CD4-positive, alpha-beta T cell treated with Interleukin-15 for 1 hour (primary cell): ENCODE measurements around the gene ZFP3.
"Not testable (repeated sequence)": the region's sequence is repeated elsewhere in the genome, so short reads cannot be mapped to it uniquely, and the experiment has no call there.

Experiments used
- DNase-seq: peaks from one replicate; pipeline ENCODE4 v3.0.0-alpha.2; 2020

Gene ZFP3

DNA sequence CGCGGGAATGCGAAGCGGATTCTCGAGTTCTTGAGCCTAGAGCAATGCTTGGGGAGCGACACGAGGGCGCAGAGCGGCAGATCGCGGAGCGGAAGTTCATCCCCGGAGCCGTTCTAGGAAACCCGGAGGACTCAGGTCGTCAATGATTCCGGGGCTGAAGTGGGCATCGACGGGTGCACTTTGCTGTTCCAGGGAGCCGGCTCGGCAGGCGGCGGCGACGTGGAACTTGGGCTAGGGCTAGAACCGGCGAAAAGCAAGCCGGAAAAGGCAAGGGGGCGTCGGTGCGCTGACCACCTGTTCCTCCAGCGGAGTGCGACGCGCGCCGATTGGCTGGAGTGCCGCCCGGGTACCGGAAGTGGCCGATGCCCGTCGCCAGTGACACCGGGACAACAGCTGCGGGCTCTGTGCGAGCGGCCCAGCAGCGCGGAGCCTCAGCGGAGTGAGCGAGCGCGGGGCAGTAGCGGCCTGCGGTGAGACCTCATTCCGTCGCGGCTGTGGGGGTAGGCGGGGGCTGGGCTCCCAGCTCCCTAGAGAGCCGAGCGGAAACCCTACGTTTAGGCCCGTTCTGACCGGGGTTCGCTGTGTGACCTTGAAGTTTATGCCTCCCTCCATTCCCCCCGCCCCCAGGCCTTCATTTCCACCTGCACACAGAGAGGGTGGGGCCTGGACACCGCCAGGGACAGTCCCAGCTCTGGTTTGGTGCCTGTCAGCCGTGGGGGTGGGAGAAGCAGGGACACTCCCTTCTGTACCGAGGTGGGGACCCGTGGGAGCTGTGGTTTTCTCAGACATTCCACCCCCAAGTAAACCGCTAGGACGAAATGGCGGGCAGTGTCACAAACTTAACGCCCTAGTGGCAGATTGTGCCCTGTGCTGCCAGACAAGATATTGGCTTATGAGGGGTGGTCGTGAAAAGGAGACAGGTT lies at the start of gene ZFP3:
ZFP3 (plus strand) TSS at position 362 of the 923 bp plus-strand sequence. CDS start 13,038 bp downstream, outside the sequence.
- DNase-seq = peak; percentile 83

DNA sequence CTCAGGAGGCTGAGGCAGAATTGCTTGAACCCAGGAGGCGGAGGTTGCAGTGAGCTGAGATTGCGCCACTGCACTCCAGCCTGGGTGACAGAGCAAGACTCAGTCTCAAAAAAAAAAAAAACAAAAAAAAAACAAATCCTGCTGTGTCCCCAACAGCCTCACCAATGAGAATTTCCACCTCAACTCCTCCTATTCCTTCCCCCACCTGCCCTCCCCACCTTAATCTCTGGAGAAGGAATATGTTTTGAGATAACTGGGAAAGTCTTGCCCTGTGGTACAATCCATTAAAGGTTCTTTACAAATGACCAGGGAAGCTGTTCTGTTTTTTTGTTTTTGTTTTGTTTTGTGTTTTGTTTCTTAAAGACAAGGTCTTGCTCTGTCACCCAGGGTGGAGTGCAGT lies 48.1 kb upstream of the ZFP3 start:
- not testable (repeated sequence) for DNase-seq

DNA sequence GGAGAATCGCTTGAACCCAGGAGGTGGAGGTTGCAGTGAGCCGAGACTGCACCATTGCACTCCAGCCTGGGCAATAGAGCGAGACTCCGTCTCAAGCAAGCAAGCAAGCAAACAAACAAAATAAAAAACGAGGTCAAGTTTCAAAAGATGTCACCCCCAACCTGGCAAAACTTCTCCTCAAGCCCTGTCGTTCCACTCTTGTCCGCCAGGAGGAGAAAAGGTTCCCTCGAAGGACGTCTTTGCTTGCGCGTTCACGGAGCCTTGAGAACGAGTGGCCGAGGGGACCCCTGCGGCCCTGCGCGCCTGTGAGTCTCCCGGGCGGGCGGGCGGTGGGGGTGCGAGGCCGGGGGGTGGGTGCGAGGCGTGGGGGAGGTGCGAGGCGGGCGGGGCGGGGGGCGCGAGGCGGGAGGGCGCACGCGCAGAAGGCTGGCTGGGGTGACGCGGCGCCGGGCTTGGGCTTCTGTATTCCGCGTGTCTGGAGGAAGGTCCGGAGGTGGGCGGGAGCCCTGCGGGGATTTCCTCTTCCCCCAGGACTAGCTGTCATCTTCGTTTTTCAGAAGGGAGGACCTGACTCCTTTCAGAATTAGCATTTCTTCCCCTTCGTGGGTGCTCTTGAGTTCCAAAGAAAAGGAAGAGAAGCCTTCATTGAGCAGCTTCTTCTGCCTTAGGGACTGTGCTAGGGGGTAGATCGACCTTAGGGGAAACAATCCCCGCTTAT lies 46.7 kb upstream of the ZFP3 start:
- peak; percentile 82 for DNase-seq

DNA sequence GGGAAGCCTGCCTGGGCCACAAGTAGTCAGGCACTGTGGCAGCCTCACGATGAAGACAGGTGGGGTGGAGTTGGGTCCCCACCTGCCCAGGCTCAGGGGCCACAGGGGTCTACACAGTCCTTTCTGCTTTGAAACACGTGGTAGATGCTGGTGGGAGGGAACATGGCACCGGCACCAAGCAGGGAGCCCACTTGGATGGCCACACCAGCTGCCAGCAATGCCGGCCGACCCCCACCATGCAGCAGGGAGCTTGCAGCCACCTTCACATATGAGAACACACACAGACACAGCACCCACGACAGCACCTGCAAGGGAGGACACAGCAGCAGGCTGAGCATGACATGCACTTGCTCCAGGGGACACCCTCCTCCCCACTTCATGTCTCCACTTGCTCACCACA lies 45.4 kb upstream of the ZFP3 start:
- DNase-seq = no peak

DNA sequence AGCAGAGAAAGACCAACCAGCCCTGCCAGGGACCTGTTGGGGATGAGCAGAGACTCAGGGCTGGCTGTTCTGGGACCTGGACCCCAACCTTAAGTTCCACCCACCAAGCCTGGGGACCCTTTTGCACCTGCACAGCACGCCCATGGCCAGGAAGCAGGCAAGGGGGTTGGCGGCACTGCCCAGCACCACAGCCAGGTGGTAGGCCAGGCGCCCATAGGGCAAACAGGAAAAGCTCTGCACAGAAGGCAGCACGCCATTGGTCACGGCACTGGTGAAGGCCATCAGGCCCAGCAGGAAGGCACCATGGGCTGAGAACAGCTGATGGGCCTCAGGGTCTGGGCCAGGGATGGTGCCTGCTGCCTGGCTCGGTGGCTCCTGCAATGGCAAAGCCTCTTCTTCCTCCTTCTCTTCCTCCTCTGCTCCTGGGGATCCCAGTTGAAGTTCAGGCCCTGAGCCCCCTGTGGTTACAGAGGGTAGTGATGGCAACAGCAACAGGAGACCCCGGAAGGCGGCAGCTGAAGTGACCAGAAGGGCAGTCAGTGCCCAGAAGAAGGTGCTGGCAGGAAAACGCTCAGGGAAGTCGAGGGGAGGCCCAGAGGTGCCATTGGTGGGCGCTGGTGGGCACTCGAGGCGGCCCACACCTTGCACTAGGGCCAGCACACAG lies 44.8 kb upstream of the ZFP3 start:
- no peak for DNase-seq

DNA sequence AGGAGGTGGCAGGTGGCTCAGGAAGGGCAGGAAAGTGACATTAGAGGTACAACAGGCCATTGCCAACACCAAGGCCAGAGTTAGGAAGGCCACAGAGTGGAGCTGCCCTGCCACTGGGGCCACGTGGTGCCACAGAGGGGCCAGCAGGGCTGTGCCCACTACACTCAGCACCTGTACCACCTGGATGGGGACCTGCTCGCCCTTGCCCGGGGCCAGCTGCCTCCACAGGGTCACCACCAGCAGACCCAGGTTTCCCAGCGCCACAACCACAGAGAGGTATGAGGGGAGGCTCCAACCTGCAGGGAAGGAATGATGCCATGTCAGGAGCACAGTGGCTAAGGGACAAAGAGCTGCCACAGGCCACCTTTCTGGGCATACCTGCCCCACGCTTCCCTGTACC lies 44.2 kb upstream of the ZFP3 start:
- DNase-seq = no peak

DNA sequence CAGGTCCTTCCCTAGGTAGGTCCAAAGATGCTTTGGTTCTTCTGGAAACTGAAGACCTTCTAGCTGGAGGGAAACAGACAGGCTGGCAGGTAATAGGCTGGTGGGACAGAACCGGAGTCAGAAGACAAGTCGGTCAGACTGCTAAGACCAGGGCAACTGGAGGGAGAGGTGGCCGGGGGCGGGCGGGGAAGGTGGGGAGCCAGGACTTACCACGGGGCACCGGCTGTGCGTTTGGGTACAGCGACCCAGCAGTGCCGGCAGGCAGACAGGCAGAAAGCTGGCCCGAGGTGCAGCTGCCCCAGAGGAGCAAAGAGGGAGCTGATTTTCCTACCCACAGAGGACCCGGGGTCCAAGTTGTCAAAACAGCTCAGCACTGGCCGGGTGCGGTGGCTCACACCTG lies 43.6 kb upstream of the ZFP3 start:
- DNase-seq = no peak

DNA sequence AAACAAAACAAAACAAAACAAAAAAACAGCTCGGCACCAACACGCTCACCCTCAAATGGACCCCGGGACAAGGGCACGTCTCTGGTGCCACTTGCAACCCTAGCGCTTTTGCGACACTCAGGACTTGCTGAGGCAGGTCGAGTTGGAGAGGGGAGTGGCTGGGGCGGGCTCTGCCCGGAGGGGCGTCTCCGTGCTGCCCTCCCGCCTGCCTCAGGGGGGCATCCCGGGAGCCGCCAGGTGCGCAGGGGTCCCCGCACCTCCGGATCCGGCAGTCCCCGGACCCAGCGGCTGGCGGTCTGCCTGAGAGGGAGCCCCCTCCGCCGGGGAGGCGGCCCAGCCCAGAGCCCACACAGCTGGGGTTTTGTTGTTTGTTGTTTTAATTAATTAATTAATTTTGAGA lies 43.0 kb upstream of the ZFP3 start, which contains the start of gene SLC52A1:
SLC52A1 (minus strand) TSS at position 112 of the 400 bp plus-strand sequence. CDS start 820 bp downstream, outside the sequence.
- DNase-seq = no peak

DNA sequence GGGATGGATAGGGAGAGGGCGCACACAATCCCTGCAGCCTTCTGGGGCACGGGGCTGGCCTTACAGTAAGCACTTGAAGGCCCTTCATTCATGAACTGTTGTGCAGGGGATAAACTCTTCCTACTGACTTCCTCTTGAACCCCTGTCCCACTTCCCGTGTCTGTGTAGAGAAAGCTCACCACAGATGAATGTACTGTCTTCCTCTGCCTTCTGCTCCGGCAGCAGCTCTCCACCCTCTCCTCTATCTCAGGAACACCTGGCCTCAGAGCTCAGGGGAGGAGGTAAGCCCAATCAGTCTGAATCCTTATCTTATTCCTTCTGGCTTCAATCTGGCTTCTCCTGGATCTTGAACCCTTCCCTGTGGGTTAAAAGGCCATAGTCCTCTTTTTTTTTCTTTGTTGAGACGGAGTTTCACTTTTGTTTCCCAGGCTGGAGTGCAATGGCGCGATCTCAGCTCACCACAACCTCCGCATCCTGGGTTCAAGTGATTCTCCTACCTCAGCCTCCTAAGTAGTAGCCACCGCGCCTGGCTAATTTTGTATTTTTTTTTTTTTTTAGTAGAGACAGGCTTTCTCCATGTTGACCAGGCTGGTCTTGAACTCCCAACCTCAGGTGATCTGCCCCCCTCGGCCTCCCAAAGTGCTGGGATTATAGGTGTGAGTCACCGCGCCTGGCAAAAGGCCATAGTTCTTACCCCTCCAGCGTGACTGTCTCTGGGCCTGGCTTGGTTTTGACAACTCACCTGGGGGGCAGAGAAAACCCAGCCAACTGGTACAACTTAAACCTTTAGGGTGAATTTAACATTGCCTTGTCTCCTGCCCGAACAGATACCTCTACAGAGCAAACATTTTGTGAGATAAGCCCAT lies 35.9 kb upstream of the ZFP3 start:
- DNase-seq = no peak

DNA sequence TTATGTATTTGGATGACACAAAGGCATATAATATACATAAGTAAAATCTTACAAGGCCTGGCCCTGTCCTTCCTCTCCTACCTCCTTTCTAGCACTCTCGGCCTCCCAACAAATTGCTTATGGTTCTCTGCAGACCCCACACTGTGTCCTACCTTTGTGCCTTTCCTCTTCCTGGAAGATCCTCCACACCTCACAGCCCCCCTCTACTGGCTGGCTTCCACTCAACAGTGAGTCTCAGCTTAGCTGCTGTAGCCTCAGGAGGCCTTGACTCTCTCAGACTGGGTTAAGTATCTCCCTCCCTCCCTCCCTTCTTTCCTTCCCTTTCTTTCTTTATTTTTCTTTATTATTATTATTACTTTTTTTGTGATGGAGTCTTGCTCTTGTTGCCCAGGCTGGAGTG lies 34.7 kb upstream of the ZFP3 start:
- DNase-seq = no peak

DNA sequence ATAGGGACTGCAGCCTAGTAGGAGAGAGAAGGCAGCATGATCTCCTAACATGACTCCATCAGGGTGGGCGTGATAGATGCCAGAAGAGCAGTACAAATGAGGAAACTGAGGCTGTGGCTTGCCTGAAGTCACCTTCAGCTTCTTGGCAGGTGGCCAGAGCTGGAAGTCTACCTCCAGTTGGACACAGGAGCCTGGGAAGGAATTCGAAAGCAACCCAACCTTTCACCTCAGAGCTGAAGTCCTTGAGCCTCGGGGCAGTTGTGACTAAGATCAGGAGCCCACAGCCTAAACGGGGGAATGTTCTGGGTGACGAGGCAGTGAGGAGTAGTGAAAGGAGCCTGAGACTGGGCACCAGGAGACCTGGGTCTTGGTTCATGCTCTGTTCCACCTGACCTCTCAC lies 33.6 kb upstream of the ZFP3 start:
- no peak for DNase-seq

DNA sequence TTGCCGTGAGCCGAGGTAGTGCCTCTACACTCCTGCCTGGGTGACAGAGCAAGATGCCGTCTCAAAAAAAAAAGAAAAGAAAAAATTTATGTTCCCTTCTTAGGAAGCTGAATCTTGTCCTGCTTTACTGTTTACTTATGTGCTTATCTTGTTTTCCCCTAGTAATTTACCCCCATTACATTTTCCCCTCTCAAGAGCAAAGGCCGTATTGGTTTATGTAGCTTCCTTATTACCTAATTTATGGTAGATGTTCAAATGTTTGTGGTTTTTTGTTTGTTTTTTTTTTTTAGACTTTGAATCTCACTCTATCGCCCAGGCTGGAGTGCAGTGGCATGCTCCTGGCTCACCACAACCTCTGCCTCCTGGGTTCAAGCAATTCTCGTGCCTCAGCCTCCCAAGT lies 32.8 kb upstream of the ZFP3 start:
- DNase-seq = no peak

DNA sequence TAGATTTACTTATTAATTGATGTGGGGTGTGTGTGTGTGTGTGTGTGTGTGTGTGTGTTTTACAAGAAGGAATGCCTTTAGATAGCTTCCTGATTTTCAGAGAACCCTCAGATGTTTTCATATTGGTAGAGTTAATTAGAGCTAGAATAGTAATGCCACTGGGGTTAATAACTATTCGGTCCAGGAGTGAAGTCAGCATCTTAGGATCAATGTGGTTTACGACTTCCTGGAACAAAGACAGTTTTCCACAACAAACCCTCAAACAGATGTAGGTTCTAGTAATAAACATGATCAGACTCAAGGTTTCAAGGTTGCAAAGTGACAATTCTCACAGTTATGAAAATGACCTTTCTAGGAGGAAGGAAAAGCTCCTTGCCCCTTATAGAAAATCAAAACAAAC lies 30.8 kb upstream of the ZFP3 start:
- DNase-seq = no peak

DNA sequence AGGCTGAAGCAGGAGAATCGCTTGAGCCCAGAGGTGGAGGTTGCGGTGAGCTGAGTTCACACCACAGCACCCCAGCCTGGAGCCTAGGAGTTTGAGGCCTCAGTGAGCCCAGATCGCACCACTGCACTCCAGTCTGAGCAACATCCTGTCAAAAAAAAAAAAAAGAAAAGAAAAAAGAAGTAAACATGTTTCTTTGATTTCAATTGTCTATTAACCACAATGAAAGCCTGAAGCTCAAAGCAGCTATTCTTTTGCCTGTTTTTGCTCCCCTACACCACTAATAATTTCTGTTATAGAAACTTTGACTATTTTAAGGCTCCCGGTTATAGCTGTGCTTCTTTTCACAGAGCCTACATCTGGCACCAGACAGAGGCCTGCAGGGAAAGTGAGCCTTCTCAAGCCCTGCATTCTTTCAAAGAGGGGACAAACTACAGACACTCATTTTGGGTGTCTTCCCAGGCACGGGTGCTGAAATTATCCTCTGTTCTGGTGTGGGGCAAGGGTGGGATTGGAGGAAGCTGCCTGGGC lies 28.9 kb upstream of the ZFP3 start:
- peak; percentile 84 for DNase-seq

DNA sequence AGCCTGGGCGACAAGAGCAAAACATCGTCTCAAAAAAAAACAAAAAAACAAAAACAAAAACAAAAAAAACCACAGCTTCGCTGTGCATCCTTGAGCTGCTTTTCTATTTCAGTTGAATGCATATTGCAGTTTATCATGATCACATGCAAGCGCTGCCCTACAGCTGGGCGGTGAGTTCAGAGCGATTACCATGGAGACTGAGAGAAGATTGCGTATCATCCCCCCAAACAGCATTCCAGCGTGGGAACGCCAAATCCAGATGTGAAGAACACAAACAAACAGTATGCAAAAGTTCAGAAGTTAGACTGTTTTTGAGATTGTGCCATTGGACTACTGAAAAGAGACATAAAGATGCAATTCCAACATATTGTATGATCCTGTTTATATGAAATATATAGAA lies 28.0 kb upstream of the ZFP3 start:
- no peak for DNase-seq

DNA sequence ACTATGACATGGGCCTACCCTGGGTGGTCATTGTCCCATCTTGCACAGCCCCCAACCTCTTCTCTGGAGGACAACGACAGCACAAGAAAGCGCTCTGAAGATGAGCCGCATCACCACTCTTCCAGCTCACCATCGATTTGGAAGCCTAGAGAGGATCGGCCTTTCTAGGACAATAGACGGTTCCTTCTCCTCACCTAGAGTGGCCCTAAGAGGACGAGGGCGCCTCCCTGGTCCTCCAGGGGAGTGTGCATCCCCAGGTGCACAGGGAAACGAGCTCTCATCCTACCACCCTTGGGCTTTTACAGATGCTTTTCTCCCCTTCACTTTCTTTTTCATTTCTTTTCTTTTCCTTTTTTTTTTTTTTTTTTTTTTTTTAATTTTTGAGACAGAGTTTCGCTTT lies 22.7 kb upstream of the ZFP3 start:
- no peak for DNase-seq

DNA sequence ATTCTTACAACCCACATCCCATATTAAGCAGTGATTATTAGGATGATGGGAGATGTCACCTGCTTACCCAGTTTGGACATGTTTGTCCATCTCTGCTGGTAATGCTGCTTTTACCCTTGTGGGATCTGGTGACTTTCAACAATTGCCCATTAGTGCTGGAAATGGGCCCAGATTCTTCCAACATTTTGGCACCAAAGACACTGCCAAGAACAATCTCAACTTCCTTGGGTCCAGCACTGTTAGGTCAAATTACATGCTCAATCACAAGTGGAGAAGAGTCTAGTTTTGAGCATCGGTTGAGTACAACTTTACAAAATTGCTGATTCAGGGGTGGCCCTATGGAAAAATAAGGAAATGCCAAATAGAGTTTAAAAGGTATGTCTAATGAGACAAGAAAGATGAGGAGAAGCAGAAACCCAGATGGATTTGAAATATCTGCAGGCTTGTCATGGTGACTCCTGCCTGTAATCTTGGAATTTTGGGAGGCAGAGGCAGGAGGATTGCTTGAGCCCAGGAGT lies 13.0 kb upstream of the ZFP3 start:
- no peak for DNase-seq

DNA sequence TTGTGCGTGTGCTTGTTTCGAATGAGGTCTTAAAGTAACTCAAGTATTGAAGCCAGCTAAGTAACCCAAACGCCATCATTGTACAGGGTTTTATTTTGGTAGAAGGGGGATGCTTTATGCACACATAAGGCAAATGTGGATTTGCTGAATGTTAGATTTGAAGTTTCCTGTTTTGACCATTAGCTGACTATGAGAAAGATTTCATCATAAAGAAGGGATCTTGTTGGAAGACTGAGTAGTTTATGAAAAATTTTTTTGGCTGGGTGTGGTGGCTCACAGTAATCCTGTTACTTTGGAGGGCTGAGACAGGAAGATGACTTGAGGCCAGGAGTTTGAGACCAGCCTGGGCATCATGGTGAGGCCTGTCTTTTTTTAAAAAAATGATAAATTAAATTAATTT lies 10.0 kb upstream of the ZFP3 start:
- no peak for DNase-seq

DNA sequence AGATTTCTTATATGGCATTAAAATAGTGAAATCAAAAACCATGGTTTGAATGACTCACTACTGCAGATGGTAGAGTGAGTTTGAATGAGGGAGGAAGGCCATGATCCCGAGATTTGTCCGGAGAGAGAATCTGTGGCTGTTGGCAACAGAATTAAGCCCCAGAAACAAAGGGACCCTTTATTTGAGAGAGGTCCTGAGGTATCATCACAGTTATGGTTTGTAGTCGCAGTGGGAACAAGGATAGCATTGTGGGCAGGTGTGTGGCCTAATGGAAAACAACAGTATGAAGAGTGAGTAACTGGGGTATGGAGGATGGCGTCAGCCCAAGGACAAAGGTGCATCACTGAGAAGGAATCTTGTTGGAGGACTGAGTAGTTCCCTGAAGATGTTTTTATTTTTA lies 8.5 kb upstream of the ZFP3 start:
- DNase-seq = no peak

DNA sequence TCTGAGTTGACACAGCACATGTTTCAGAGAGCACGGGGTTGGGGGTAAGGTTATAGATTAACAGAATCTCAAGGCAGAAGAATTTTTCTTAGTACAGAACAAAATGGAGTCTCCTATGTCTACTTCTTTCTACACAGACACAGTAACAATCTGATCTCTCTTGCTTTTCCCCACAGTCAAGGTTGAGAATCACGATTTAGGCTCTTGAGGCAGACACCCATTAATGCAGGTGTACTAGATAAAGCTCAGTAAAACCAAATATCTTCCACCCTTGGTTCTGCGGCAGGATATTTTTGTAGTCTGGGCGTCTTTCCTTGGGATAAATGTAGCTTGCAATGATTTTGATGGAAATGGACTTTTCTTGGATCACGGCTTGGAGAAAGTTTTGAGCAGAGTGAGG lies 2.8 kb upstream of the ZFP3 start:
- not testable (repeated sequence) for DNase-seq

DNA sequence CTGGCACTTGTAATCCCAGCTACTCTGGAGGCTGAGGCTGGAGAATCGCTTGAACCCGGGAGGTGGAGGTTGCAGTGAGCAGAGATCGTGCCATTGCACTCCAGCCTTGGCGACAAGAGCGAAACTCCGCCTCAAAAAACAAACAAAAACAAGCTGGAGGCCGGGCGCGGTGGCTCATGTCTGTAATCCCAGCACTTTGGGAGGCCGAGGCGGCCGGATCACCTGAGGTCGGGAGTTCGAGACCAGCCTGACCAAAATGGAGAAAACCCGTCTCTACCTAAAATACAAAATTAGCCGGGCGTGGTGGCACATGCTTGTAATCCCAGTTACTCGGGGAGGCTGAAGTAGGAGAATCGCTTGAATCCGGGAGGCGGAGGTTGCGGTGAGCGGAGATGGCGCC lies 992 bp upstream of the ZFP3 start:
- DNase-seq = not testable (repeated sequence)

DNA sequence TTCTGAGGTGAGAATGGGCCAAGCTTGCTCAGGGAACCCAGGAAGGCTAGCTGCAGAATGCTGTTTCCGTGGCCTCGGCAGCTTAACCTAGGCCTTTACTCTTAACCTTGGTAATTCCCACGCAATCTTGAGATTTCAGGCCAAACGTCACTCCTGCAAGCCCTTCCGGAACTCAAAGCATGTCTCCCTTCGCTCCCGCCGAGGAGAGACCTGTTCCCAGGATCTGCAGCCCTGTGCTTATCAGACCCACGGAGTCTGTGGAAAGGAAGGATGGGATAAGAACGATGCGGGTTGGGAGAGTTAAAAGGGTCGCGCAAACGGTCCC lies 524 bp upstream of the ZFP3 start:
- no peak for DNase-seq
